ENCODE results near the gene NVL.
"Not testable (repeated sequence)": the region's sequence is repeated elsewhere in the genome, so short reads cannot be mapped to it uniquely, and the experiment has no call there.

NVL gene

GRCh38 chr1:224216382-224216781 is 113.6 kb downstream of the NVL start:
- no peak for DNase-seq (ENCODE audit: low spot score)
- ChIA-PET CTCF (no interaction called here), POLR2A (ENCODE audit: low non-redundant PET) (no interaction called here)
- no peak for TF ChIP-seq CTCF (conservative IDR thresholded peaks at IDR 0.05; ENCODE audit: low read depth)
- H3K27ac ChIP-seq: no peak overlapping the region

DNA sequence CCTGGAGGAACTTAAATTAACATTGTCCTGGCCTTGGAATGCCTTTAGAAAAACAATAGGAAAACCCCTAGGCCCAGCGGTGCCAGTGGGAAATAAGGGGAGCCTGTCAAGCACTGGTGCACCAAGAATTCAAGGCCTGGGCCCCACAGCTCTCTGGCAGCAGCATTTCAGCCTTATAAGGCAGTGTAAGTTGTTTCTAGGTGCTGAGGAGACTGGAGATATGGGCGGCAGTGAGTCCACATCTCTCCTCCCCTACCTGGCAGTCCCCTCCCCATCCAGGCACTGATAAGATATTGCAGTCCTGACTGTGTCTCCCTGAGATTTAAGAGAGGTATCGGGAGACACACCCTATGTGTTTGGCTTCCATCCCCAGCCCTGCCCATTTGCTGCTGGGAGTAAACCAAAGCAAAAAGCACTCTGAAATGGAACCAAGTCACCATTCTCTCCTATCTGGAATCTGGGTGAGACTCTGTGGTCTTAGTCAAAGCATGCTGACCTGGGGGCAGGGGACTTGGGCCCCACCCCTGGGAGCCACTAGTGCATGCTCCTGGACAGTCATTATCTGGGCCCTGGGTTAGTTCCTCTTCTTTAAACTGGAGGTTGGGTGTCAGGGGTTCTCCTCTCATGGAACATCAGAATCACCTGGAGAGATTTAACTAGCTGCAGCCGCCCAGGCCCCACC is 116.4 kb downstream of the NVL start:
- 0 out of 2 replicates have a peak overlapping the region, but pooled peaks have one; percentile 2 for H3K27ac ChIP-seq
- CTCF ChIA-PET: no interaction called here
- no peak for TF ChIP-seq CTCF (conservative IDR thresholded peaks at IDR 0.05; ENCODE audit: low read depth)
- DNase-seq (ENCODE audit: low spot score): no peak
- POLR2A ChIA-PET (ENCODE audit: low non-redundant PET): no interaction called here

GRCh38 chr1:224212618-224213061 is 117.3 kb downstream of the NVL start:
- no peak for DNase-seq (ENCODE audit: low spot score)

GRCh38 chr1:224211206-224211962 is 118.6 kb downstream of the NVL start:
- no peak overlapping the region for H3K27ac ChIP-seq
- POLR2A ChIA-PET (ENCODE audit: low non-redundant PET): no interaction called here
- DNase-seq (ENCODE audit: low spot score): peak; percentile 43
- no peak for TF ChIP-seq CTCF (conservative IDR thresholded peaks at IDR 0.05; ENCODE audit: low read depth)
- CTCF ChIA-PET: no interaction called here

More at GRCh38 chr1:224212618-224213061, 117.3 kb downstream of the NVL start:
- no peak overlapping the region for H3K27ac ChIP-seq
- no peak for TF ChIP-seq CTCF (conservative IDR thresholded peaks at IDR 0.05; ENCODE audit: low read depth)
- ChIA-PET CTCF (no interaction called here), POLR2A (ENCODE audit: low non-redundant PET) (no interaction called here)

- H3K27ac ChIP-seq; DNase-seq (ENCODE audit: low spot score); POLR2A ChIA-PET (ENCODE audit: low non-redundant PET): not testable (repeated sequence)
- CTCF ChIA-PET: interaction anchor here (0.6 kb wide), 1 partner anchor 55 kb away, joined by 4 read pairs; no protein-coding TSS in a partner anchor
Observed at GRCh38 chr1:224205931-224206538, 123.9 kb downstream of the NVL start.

GRCh38 chr1:224205438-224205840 is 124.5 kb downstream of the NVL start:
- peak overlapping the region; percentile 49 for H3K27ac ChIP-seq
- ChIA-PET POLR2A (ENCODE audit: low non-redundant PET) (no interaction called here), CTCF (no interaction called here)
- DNase-seq (ENCODE audit: low spot score): peak; percentile 60
- no peak for TF ChIP-seq CTCF (conservative IDR thresholded peaks at IDR 0.05; ENCODE audit: low read depth)

All from RWPE1 (cell line).